IPS-NIHi7 (cell line): ENCODE measurements around the gene DESI2.
A peak's percentile ranks its signal among the peaks of the same experiment; 100 is the strongest.

Experiments used
- DNase-seq: peaks from one replicate; pipeline ENCODE4 v3.0.0; 2012; ENCODE audit warnings: mixed read lengths; ENCODE audit errors: extremely low spot score

DESI2 gene

DNA sequence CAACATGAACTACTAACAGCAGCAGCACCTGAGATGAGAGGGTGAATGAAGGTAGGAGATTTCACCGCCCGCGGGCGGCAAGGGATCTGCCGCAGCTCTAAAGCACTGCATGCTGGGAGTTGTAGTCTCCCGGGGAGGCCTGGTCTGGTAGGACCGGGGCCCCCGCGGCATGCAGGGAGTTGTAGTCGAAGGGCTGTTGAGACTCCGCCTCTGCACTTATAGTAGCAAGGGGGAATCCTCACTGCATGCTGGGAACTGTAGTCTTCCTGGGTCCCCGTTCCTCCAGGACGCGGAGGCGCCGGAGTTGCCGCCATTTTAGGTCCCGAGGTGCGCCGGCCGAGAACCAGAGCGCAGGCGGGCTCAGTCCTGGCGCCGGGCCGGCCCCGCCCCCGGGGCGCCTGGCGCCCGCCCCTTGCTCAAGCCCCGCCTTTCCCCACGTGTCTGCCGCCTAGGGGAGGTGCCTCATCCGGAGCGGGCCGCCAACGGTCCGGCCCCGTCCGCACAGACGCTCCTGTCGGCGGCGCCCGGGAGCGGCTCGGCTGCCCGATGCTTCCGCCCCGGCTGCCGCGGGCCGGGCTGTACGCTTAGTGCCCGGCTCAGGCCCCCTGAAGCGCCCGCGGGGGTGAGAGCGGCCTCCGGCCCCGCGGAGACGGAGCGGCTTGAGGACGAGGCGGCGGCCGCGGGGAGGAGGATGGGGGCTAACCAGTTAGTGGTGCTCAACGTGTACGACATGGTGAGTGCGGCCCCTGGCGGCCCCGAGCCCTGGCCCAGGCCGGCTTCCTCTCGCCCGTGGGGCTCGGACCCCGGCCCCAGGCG is at the start of gene DESI2:
Gene DESI2 (plus strand): TSS at position 504 of the 816 bp plus-strand sequence. CDS start 188 bp downstream, at position 692.
- peak; percentile 98 for DNase-seq

DNA sequence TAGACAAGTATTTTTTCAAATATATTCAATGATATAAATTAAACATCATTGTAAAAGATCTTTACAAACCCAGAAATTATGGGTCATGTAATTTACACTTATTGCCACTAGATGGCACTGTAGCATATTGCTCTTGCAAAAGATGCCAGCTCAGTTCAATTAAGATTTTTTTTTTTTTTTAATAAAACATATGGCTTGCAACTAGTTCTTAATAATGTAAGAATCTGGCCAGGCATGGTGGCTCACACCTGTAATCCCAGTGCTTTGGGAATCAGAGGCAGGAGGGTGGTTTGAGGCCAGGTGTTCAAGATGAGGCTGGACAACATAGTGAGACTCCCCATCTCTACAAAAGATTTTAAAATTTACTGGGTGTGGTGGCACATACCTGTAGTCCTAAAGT is 49.4 kb upstream of the DESI2 start:
- no peak for DNase-seq

DNA sequence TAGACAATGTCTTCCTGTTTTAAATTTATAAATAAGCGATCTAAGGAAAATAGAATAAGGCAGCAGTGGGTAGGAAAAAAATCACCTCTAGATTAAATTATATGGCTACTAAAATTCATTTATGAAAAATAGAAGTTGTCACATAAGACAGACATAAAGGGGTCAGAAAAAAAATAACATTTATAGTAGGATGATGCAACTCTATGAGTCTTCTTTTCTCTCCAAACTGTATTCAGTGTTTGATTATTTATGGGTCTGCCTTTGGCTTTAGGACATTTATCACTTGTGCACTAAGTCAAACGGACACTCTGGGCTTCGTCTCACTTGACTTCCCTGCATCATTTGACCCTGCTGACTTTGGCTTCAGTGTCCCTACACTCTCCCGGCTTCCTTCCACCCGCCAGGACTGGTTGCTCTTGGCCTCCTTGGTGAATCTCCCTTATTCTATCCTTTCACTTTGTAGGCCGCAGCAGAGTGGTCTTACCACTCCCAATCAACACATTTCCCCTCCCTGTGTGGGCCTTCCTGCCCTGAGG is 47.0 kb upstream of the DESI2 start:
- no peak for DNase-seq

DNA sequence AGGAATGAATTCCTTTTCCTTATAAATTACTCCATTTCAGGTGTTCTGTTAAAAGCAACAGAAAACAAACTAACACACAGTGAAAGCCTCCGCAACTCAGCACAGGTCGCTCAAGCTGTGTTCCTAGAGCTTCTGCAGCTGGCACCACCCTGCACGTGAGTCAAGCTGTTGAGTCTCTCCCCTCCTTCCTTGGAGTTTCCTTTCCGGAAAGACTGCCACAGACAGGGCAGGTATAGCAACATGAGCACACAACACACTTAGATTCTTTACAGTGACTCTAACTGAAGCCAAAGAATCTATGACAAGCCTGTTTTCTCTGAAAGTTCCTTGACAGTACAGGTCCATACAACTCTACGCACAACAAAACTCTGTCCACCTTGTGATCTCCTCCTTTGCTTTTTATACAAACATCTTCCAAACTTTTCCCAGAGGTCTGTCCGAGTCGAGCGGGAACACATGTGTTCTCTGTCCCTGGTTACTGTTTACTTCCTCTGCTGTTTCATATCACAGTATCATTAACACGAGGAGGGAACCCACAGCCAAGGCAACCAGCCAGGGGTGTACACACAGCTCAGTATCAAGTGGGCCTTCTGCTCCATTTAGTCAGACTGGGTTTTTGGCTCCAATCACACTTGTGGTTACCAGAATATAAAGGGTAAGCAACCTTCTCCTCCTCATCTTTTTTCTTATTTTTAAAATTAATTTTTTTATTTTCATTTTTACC is 38.7 kb upstream of the DESI2 start:
- no peak for DNase-seq

DNA sequence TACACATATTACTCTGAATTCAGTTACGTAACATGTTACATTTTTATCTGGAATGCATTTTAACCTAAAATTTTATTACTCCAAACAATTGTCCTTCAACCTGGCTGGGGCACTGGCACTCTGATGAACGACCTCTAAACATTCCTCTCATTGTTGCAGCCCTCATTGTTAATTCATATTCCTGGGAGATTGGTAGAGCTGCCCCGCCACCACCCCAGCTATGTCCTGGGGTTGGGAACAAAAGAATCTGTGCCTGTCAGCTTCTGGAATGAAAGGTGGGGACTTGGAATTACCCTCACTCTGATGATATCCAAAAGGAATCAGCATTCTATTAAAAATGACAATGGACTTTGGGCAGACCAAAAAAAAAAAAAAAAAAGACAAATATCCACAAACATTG is 38.0 kb upstream of the DESI2 start:
- DNase-seq: no peak

DNA sequence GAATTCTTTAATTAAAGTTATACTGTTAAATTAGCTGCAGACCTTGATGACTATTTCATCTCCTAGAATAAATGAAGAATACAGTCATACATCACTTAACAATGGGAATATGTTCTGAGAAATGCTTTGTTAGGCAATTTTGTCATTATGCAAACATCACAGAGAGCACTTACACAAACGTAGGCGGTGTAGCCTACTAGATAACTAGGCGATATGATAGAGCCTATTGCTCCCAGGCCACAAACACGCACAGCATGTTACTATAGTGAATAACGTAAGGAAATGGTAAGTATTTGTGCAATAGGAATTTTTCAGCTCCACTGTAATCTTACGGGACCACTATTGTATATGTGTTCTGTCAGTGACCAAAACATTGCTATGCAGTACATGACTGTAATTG is 37.6 kb upstream of the DESI2 start:
- no peak for DNase-seq

DNA sequence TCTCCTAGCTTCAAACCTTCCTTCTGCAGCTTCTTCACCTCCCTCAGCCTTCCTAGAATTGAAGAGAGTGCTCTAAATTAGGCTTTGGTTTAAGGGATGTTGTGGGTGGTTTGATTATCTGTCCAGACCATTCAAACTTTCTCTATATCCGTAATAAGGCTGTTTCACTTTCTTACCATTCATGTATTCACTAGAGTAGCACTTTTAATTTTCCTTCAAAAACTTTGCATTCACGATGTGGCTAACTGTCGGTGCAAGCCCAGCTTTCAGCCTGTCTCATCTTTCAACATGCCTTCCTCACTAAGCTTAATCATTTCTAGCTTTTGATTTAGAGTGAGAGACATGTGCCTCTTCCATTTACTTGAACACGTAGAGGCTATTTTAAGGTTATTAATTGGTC is 26.2 kb upstream of the DESI2 start:
- DNase-seq: no peak

DNA sequence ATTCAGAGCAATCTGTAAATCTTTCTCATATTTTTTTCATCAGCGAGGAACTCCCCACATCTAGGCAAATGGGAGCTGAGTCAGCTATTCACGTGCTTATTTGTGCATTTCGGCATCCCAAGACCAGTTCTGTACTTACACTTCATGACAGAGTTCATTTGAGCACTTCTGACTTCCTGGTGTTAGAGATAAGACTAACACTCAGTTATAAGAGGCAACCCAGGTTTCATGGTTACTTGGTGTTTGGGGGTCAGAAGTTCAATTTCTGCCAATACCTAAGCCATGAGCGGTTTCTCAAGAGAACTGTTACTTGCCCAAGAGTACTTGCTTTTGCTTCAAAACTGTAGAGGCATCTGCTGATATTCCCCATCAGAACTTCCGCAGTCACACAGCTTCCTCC is 24.1 kb upstream of the DESI2 start:
- DNase-seq: no peak

DNA sequence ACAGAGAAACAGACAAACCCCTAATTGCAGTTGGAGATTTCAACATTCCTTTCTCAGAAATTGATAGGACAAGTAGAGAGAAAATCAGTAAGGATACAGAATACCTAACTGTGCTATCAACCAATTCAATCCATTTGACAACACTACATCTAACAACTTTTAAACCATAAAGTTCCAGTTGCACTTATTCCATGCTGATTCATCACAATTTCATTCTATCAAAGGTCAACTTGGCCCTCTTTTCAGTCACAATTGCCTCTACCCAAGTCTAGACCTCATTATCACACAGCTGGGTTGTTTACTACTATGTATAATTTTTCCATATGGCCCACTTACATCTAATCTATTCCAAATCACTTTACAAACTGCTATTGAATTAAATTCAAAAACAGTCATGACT is 19.8 kb upstream of the DESI2 start:
- DNase-seq: no peak

DNA sequence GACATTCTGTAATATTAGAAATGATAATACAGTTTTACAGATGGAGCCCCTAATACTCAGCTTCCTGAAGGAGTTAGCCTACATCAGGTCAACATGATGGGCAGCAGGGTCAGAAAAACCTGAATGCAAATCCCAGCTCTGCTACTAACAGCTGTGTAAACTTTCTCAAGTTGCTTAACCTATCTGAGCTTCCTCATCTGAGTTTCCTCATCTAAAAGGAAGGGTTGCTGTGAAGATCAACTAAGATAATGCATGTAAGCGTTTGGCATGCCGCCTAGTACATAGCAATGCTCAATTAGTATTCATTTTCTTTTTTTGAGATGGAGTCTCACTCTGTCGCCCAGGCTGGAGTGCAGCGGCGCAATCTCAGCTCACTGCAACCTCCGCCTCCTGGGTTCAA is 18.4 kb upstream of the DESI2 start:
- no peak for DNase-seq

DNA sequence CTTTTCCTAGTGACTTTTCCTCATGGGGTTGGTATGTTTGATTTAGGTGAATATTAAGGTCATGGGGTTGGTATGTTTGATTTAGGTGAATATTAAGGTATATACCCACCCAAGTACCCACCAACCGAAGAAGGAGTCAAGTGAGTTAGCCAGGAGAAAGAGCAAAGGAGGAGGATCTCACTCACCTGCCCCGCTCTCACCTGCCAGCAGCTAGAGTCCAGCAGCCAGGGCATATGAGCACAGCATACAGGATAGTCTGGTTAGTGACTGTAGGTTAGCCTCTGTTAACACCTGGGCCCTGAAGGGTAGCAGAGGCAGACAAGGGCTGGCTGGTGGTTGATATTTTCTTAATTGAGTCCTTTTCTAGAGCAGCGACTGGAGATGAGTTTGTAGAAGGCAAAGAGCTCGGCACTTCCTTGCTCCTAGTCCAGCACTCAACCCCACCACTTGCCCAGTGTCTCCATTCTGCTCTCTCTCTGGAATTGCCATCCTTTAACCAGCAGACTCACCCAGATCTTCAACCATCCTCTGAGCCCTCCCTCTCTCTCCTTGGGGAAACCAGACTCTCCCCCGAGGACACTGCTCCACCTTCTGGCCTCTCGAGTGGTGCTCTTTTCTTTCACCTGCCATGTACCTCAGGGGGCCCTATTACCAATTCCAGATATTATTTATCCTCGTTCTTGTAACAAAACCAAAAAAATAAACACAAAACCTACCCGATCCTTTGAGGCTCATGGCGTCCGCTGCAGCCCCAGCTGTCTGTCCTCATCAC is 16.3 kb upstream of the DESI2 start:
- peak; percentile 41 for DNase-seq

DNA sequence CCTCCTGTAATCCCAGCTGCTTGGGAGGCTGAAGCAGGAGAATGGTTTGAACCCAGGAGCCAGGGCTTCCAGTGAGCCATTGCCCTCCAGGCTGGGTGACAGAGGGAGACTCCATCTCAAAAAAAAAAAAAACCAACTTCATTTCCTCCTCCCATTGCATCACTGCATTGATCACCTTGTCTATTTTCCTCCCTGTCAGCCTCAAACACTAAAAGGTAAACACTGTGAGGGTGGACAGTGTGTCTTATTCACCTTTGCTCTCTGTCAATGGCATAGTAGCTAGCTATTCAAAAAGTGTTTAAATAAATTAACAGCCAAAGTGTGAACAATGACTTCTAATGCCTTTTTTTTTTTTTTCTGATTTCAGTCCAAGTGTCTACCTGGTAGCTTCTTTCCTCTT is 13.4 kb upstream of the DESI2 start:
- DNase-seq: no peak

DNA sequence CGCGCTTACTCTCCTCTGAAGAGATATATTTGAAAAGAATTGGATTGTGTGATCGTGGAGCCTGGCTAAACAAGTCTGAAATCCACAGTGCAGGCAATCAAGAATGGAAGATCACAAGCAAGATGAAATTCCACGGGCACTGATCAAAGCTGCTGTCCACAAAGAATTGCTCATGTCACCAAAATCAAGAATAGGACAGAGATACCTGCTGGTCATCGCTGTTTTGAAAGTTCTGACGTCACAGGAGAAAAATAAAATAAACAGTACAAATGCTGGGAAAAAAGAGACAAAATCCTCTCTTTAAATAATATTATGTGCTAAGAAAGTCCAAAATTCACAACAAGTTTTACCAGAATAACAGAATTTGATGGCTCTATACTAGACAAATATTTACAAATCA is 12.0 kb upstream of the DESI2 start:
- DNase-seq: no peak

DNA sequence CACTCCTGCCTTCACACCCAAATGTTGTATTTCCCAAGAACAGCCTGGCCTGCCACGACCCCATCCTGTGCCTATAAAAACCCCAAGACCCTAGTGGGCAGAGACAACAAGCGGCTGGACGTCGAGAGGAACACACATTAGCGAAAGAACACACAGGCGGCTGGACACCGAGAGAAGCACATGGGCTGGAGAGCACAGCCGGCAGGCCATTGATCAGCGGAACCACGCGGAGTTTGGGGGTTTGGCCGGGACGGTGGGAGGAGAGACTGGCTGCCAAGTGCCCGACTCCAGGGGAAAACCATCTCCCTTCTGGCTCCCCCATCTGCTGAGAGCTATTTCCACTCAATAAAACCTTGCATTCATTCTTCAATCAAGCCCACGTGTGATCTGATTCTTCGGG is 10.4 kb upstream of the DESI2 start:
- no peak for DNase-seq

DNA sequence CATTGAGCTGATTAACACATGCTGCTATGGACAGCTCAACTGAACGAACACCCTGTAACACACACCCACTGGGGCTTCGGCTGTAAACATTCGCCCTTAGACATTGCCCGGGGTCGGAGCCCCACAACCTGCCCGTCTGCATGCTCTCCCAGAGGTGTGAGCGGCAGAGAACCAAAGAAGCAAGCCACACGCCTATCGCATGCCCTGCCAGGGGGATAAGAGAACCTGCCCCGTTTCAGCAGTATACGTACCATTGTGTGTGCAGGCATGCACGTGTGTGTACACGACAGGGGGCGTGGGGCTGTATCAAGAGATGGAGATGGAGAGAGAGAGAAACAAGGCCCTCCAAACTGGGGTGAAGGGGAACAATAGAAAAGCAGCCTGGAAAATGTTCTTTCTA is 9.9 kb upstream of the DESI2 start:
- no peak for DNase-seq

DNA sequence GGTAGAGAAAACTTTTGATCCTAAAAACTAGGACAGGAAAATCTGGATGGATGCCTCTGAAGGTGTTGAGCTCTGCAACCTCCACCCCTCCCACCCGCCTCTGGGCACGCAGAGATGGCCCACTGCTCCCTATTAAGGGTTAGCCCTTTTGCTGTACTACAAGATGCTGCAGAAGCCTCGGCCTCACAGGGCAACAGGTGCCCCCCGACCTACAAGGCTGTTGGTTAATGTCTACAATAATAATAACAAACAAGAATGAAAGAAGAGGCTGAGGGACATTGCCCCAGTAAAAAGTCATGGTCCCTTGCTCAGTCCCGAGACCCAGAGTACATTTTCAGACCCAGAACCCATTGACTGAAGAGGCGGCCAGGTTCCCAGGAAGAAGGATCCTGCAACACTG is 7.5 kb upstream of the DESI2 start:
- DNase-seq: no peak

DNA sequence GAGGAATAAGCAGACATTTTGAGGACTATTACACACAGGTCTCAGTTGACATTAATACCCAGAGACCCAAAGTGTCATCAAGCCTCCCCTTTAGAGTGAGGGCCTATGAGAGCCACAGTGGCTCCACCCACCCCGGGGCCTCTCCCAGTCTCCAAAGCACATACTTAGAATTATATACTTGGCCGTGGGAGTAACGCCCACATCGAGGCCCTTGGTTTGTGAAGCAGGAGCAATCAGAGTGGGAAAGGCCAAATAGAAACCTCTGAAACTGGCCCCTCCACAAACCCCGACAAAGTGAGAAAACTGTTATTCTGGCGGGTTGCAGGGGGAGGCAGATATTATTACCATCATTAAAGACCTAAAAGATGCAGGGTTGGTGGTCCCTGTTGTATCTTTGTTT is 7.0 kb upstream of the DESI2 start:
- no peak for DNase-seq

DNA sequence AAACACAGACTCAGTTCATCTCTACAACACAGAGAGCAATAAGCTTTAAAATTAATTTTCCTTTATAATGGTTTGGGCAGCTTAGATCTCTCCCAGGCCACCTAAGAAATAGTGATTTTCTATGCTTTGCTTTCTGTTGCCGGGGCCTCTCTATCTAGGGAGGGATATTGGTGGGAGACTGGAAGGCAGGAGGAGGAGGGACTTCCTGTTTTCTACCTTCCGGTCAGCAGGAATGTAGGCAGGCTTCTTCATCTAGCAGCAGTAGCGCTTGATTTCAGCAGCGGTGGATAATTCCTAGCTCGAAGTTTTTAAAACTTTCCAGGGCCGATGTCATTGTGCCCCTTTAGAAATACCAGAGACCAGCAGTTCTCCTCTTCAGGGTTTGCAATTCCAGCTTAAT is 5.1 kb upstream of the DESI2 start:
- peak; percentile 25 for DNase-seq

DNA sequence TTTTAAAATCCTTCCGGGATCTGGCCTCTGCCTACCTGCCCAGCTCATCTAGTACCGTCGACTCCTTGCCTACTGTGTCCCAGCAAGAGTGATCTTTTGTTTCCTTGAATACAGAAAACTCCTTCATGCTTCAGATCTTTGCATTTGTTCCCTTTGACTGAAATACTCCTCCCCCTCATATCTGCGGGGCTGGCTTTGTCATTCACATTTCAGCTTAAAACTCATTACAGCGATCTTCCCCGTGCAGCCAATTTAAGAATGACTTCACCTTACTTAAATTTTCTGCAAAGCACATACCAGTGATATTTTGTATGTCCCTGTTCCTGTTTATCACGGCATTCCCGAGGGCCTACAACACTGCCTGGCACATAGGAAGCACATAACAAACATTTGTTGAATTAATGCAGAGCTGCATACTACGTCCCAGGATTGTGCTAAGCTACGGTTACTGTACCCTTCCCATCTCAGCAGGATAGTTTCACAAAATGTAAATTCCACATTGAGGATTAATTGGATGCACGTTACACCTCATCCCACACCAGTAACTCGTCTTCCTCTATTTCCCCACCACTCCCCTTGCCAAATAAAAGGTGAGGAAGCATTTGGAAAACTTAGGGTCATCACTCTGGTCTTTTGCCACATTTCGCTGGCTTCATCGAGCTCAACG is 837 bp upstream of the DESI2 start:
- no peak for DNase-seq

DNA sequence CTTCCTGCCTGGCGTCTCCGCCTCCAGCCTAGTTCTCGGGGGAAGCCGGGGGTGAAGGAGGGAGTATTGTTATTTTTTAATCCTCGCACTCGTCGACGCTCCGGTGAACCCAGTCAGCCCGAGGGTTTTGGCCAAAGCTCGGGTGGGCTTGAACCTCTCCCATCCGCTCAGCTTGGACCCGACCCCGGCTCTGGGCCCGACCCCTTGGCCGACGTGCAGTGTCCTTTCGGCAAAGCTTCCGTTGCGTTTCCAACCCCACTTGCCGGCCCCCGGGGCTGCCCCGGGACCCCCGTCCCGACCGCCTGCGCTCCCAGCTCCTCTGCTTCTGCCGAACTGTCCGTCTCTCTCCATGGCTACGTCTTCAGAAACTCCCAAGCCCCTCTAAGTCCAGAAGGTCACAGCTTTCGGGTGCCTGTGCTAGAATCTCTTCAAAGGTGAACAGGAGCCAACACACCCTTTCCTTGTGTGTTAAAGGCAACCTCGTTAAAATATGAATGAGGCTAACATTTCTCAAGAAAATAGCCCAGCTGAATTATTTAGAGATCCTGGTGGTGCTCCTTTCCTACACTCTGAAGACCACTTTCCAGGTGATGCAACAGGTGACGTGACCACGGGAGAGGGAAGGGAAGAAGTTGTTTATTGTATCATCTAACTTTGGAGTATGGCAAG is 647 bp downstream of the DESI2 start:
- peak; percentile 13 for DNase-seq
